Right ventricle myocardium superior (tissue), 1 donor: ENCODE data around the gene GRIA2. TPM values are rescaled to one million over a fixed set of nuclear protein-coding genes. Genes with fewer than 3 reads are reported as not detected.

Source experiments
- ATAC-seq: fragments of 200-7000 bp; cut with Tn5 transposase; one replicate; pipeline ENCODE4 v1.9.1; 2020; ENCODE audit warnings: mild to moderate bottlenecking; ENCODE audit not compliant: poor library complexity
- DNase-seq: peaks from one replicate; pipeline ENCODE4 v3.0.0-alpha.2; 2020
- intact Hi-C: fragments of 100-400 bp; cut with DNase I; formaldehyde crosslinking; loops from one replicate; pipeline ENCODE4 v1.11.2; 2022
- total RNA-seq: library from RNA; stranded (reverse); fragmentation: NEBNext Ultra II Directional; extraction: Animal tissue kit (Norgen Biotek cat#: 25700); gene quantifications from one replicate; pipeline ENCODE4 v1.2.1, GENCODE V29; 2021
- donor health status: DM: no; HTN: yes; CAD: no; lungs with severe emphysema.

GRIA2 gene
- total RNA-seq, 1 donor from 2014 or later = not detected

DNA sequence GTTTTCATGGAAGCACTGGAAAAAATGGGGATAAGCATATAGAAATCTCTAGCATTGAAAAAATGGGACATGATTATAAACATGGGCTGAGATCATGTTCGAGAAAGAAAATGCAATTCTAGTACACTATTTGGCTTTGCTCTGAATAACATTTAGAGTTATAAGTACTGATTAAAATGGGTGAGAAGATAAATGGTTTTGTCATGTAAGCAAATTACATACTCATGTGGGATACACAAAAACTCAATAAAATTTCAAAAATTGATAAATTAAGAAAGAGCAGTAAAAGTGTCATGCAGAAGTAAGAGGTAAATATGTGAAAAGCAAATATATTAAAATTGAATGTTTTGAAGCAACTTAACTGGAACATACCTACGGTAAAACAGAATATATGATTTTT, 99.6 kb downstream of the GRIA2 start:
- ATAC-seq = no peak
- intact Hi-C loops = no loop called here

DNA sequence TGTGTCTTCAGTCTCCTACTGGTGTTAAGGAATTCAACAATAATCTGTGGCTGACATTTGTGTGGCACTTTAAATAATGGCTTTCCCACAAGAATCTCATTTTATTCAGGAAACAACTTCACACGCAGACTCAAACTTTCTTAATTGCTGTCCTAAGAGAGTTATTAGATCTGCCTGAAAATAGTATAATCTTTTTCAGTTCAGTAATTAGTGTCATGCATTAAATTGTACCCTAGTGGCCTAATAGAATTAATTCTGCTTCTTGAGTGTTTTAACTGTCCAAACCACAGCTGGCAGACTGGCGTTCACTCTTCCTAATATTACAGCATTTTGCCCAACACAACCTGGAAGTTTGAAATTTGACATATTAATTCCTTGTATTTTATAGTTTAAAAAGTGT, 107.1 kb downstream of the GRIA2 start:
- ATAC-seq (no peak), DNase-seq (no peak)
- intact Hi-C loops = no loop called here

More for the DNA sequence above, 99.6 kb downstream of the GRIA2 start:
- DNase-seq = no peak

DNA sequence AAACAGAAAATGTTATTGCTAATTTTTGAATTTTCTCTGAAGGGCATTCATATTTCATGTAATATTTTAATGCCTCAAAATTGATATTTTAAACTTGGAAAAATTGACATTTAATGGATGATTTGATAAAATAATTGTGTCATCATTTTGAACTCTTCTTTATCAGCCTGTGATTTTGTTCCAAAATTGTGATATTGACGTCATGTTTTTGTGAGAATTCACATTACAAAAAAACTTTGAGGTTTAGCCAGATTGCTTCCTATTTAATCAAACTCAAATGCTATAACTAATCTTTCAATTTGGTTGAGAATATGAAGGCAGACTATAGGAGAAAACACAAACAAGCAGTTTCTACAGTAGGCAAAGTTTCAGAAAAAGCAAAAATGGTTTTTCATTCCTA, 137.4 kb downstream of the GRIA2 start:
- intact Hi-C loops = no loop called here
- DNase-seq = no peak
- ATAC-seq = no peak

DNA sequence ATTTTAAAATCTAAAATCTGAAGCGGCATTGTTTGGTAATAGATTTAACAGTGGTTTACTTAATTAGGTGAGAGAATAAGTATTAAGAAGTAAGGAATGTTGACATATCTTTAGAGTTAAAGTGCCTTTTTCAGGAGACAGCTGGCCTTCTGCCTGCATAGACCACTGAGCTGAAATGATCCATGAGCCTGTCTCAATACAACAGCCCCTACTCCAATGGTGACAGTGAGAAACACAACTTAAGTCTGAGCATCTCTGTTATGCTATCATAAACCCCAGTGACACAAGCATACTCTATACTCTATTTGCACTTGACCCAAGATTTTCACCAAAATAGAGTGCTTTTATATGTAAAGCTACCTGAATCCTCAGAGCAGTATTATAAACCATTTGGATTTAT, 137.9 kb downstream of the GRIA2 start:
- DNase-seq (no peak), ATAC-seq (no peak)
- intact Hi-C loops = no loop called here

DNA sequence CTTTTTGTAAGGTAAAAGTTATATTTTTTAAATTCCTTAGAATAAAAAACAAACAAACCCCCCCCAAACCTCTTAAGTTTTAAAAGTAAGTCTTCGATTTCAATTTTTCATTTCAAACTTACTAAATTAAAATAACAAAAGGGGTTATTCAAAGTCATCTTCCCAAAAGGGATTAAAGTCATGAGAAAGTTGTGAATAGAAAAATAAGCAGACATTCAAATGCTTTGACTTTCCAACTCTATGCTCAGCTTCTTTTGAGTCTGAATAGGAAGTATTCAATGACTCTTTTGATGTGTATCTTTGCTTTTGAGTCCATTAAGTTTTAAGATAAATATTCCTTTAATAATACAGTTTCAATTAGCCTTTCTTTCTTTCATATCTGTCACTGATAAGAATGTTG, 138.3 kb downstream of the GRIA2 start:
- ATAC-seq = no peak
- intact Hi-C loops = no loop called here
- DNase-seq = no peak

DNA sequence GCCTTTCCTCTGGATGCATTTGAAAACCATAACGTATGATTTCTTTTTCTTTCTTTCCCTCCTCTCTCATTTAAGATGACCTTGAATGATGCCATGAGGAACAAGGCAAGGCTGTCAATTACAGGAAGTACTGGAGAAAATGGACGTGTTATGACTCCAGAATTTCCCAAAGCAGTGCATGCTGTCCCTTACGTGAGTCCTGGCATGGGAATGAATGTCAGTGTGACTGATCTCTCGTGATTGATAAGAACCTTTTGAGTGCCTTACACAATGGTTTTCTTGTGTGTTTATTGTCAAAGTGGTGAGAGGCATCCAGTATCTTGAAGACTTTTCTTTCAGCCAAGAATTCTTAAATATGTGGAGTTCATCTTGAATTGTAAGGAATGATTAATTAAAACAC, 142.8 kb downstream of the GRIA2 start:
- DNase-seq = no peak
- intact Hi-C loops = no loop called here
- ATAC-seq = no peak

DNA sequence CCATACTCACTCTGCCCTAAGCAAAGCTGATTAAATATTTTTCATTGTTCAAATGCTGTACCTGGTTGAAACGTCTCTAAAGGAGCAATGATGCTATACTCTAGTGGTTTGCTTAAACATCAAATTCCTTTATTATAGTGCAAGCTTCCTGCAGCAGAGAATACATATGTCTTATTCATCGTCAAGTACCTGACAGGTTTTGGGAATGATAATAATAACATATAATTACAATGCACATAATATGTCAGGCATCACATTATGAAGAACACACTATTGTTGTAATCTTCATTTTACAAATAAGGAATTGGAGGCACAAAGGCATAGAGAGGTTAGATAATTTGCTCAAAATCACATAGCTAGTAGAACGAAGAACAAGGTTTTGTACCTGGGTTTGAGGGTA, 151.6 kb downstream of the GRIA2 start:
- DNase-seq (no peak), ATAC-seq (no peak)
- intact Hi-C loops = no loop called here

DNA sequence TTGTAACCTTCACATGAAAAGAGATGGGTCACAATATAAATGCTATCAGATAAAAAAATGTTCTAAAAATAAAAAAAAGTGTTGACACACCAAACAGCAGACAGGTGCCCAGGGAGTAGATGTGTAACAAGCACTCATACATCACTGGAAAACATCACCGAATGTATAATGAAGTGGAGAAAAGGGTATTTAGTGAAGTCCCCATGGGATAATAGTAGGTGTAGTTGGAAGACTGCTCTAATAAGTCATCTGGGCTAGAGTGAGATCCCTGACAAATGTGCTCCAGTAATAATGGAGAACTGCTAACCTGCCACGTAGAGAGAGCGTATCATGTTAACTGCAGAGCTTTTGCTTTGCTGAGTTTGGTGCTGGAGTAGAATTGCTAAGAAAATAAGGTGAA, 152.0 kb downstream of the GRIA2 start:
- intact Hi-C loops = no loop called here
- no peak for DNase-seq
- no peak for ATAC-seq

DNA sequence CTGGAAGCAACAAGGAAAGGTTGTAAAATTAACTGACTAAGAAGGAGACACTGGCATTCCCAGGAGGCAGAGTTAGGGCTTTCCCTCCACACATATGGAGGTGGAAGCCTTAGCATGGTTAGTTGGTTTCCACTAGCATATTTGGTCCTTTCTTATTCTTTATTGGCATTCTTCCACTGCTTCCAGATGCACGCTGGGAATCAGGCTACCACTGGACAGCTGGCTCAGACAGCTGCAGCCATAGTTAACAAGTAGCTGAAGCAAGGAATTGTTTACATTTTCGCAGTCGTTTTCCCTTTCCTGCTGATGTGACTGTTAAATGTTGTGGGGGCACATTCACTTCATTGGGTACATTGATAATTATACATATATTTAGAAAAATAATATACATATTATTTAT, 169.2 kb downstream of the GRIA2 start:
- no peak for DNase-seq
- intact Hi-C loops = no loop called here
- ATAC-seq = no peak

DNA sequence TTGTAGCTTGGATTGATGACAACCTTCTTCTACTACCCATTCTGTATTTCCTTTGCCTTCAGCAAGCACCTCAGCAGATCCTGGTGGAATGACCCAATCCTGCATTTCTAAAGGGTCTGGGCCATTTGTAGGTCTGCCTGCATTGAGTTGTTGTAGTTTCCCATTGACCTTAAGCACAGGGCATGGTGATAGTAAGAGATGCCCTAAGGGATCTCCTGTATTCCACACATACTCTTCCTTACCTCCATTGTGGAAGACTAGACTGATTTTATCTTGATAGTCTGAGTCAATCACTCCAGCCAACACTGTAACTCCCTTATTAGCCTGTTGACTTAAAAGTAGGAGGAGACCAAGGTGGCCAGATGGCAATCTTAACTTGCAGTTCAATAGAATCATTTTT, 184.5 kb downstream of the GRIA2 start:
- intact Hi-C loops = no loop called here
- no peak for ATAC-seq
- DNase-seq = no peak

Other genes starting within 250 kb of the GRIA2 start
- 14.9 TPM for gene PDGFC, start 248.9 kb upstream of the GRIA2 start, total RNA-seq
- 7.8 TPM for gene GLRB, start 144.6 kb upstream of the GRIA2 start, total RNA-seq